Mammary epithelial cell (primary cell): ENCODE measurements around the gene MED26.

Experiments used
- EZH2 ChIP-seq: IDR thresholded peaks from 2 replicates; pipeline ENCODE4 v1.6.1; 2012; ENCODE audit warnings: low read length, inconsistent platforms, borderline replicate concordance
- TF ChIP-seq, protein P1 (sequence below), 2 donors: IDR thresholded peaks in 1 of 2; conservative IDR thresholded peaks in 1 of 2; 2 replicates each; pipeline ENCODE4 v1.5.1; 2011 to 2012; ENCODE audit warnings: inconsistent platforms in 2 of 2, low read length in 2 of 2, mild to moderate bottlenecking in 2 of 2, control low read depth in 1 of 2, low read depth in 1 of 2; ENCODE audit not compliant: insufficient read depth in 1 of 2; ENCODE audit errors: extremely low read depth in 1 of 2

DNA sequence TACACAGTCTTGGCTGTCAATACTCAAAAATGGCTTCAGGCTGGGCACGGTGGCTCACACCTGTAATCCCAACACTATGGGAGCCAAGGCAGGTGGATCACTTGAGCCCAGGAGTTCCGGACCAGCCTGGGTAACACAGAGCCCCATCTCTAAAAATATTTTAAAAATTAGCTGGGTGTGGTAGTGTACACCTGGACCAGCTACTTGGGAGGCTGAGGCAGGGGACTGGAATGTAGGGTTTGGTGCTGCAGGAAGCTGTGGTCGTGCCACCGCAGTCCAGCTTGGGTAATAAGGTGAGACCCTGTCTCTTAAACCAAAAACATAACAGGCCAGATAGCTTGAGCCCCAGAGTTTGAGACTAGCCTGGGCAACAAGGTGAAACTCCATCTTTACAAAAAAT lies 79.0 kb downstream of the MED26 start:
- TF ChIP-seq, protein P1, sequence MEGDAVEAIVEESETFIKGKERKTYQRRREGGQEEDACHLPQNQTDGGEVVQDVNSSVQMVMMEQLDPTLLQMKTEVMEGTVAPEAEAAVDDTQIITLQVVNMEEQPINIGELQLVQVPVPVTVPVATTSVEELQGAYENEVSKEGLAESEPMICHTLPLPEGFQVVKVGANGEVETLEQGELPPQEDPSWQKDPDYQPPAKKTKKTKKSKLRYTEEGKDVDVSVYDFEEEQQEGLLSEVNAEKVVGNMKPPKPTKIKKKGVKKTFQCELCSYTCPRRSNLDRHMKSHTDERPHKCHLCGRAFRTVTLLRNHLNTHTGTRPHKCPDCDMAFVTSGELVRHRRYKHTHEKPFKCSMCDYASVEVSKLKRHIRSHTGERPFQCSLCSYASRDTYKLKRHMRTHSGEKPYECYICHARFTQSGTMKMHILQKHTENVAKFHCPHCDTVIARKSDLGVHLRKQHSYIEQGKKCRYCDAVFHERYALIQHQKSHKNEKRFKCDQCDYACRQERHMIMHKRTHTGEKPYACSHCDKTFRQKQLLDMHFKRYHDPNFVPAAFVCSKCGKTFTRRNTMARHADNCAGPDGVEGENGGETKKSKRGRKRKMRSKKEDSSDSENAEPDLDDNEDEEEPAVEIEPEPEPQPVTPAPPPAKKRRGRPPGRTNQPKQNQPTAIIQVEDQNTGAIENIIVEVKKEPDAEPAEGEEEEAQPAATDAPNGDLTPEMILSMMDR (conservative IDR thresholded peaks at IDR 0.05 in 1 of 2, IDR thresholded peaks at IDR 0.05 in 1 of 2; ENCODE audit: extremely low read depth in 1 of 2, insufficient read depth in 1 of 2, low read depth in 1 of 2, low read length in 2 of 2): no peak
- TF ChIP-seq EZH2: no peak
